ENCODE measurements around the gene SETD2. TPM values are rescaled to one million over a fixed set of nuclear protein-coding genes. Genes with fewer than 3 reads are reported as not detected.

SETD2 gene
- total and polyA plus RNA-seq, 9 of the 15 experiments (the other 6 are each of a cell fraction or from before 2014, with no cell fraction given) = 8.2 to 44.0 (median 33.6) TPM

DNA sequence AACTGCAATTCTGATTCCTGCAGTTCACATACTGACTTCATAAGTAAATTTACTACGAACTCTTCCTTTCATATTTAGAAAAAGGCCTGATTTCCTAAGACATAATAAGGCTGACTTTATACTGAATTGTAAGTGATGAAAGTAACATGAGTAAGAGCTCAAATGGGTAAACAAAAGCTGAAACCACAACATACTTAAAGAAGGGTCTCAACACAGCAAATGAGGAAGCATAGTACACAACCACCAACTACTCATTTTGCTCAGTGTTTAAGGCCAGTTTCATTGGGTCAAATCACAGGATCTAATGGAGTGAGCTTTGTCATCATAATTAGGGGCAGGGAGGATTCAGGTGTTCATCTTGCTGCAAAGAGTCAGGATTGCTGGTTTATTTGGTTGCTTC, 81.4 kb downstream of the SETD2 start:
- Histone ChIP-seq H3K9me1 (ENCODE audit: control insufficient read depth, insufficient read depth, low read length) (no peaks in the 10 kb centered on the region), H3K27ac (ENCODE audit: extremely low read depth, low read depth, low read length) (no peak overlapping the region)

DNA sequence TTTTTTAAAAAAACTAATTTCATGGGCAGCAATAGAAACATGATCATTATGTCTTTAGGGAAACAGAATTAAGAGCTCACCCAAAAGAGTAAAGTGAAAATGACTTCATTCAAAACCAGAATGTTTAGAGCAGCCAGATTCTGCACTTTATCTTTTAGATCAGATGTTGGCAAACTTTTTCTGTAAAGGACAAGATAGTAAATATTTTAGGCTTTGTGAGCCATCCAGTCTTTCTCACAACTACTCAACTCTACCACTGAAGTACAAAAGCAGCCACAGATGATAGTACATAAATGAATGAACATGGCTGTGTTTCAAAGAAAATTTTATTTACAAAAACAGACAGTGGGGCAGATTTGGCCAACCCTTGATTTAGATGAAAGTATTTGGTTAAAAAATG, 84.5 kb downstream of the SETD2 start:
- in situ Hi-C loops (cut with MboI) (no loop called here), intact Hi-C loops (cut with micrococcal nuclease) (no loop called here)
- H3K27me3 ChIP-seq (ENCODE audit: control insufficient read depth in 2 of 2, insufficient read depth in 2 of 2, low read length in 2 of 2) = no peaks in the 10 kb centered on the region
- ChIA-PET CTCF (ENCODE audit: low intra/inter-chr PET ratio) (no interaction called here), POLR2A (interaction anchor here (0.7 to 1.0 kb wide), 2 partner anchors 11 to 67 kb away, joined by 3 to 4 read pairs; no protein-coding TSS in a partner anchor)
- H3K4me2 ChIP-seq (ENCODE audit: insufficient read depth, low read length) = no peak overlapping the region
- H3K4me3 ChIP-seq = no peak overlapping the region
- H3K79me2 ChIP-seq (ENCODE audit: control insufficient read depth, insufficient read depth, low read length) = peaks cover 11% of the 10 kb centered on the region
- H3K9me3 ChIP-seq (replicated peaks; ENCODE audit: control insufficient read depth, insufficient read depth, low read depth, low read length) = no peaks in the 10 kb centered on the region
- peaks cover 80% of the 10 kb centered on the region for H3K36me3 ChIP-seq (ENCODE audit: control insufficient read depth, insufficient read depth, low read length)
- H3K9me1 ChIP-seq (ENCODE audit: control insufficient read depth, insufficient read depth, low read length) = no peaks in the 10 kb centered on the region
- no peaks in the 10 kb centered on the region for H3K4me1 ChIP-seq (replicated peaks in 1 of 2; ENCODE audit: control insufficient read depth in 2 of 2, insufficient read depth in 2 of 2, low read length in 2 of 2)
- H3K27ac ChIP-seq (ENCODE audit: extremely low read depth, low read depth, low read length) = no peak overlapping the region
- H2AFZ ChIP-seq (ENCODE audit: low read depth, low read length) = no peak overlapping the region
- FAIRE-seq = no peak
- H3K9ac ChIP-seq (ENCODE audit: insufficient read depth in 1 of 2, low read depth in 2 of 2, low read length in 2 of 2) = no peak overlapping the region
- BruUV-seq (replicated peaks) = no TSS peak
- no peak for ATAC-seq
- H4K20me1 ChIP-seq (replicated peaks; ENCODE audit: control insufficient read depth, insufficient read depth, low read length) = 0 out of 2 replicates have a peak, but pooled peaks cover 3% of the 10 kb centered on the region
- DNase-seq (ENCODE audit: extremely low read depth in 1 of 4, low spot score in 3 of 4) = no peak
- TF ChIP-seq CEBPB (tag; IDR thresholded peaks at IDR 0.05) (no peak), RBM25 (IDR thresholded peaks at IDR 0.05; ENCODE audit: low read depth, low read length, severe bottlenecking) (no peak), EP300 (IDR thresholded peaks at IDR 0.05; ENCODE audit: low read length) (no peak), SMARCC2 (IDR thresholded peaks at IDR 0.05; ENCODE audit: low read depth) (no peak), NFRKB (IDR thresholded peaks at IDR 0.05; ENCODE audit: low read depth) (no peak), ZNF766 (CRISPR knock-in tag; conservative IDR thresholded peaks at IDR 0.05) (no peak), LCOR (CRISPR knock-in tag; IDR thresholded peaks at IDR 0.05) (no peak), TEAD1 (CRISPR knock-in tag; IDR thresholded peaks at IDR 0.05) (no peak), ARID1B (IDR thresholded peaks at IDR 0.05) (no peak)
- TF ChIP-seq, protein P1, sequence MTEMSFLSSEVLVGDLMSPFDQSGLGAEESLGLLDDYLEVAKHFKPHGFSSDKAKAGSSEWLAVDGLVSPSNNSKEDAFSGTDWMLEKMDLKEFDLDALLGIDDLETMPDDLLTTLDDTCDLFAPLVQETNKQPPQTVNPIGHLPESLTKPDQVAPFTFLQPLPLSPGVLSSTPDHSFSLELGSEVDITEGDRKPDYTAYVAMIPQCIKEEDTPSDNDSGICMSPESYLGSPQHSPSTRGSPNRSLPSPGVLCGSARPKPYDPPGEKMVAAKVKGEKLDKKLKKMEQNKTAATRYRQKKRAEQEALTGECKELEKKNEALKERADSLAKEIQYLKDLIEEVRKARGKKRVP (CRISPR knock-in tag; IDR thresholded peaks at IDR 0.05) = no peak
- TF ChIP-seq, protein P2, sequence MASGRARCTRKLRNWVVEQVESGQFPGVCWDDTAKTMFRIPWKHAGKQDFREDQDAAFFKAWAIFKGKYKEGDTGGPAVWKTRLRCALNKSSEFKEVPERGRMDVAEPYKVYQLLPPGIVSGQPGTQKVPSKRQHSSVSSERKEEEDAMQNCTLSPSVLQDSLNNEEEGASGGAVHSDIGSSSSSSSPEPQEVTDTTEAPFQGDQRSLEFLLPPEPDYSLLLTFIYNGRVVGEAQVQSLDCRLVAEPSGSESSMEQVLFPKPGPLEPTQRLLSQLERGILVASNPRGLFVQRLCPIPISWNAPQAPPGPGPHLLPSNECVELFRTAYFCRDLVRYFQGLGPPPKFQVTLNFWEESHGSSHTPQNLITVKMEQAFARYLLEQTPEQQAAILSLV (tag; IDR thresholded peaks at IDR 0.05) = no peak

More for the DNA sequence above, 81.4 kb downstream of the SETD2 start:
- ChIA-PET POLR2A (interaction anchor here (1.1 to 1.9 kb wide), 2 partner anchors 14 to 297 kb away, joined by 3 to 9 read pairs; no protein-coding TSS in a partner anchor), CTCF (ENCODE audit: low intra/inter-chr PET ratio) (no interaction called here)
- no peak for DNase-seq (ENCODE audit: extremely low read depth in 1 of 4, low spot score in 3 of 4)
- H3K36me3 ChIP-seq (ENCODE audit: control insufficient read depth, insufficient read depth, low read length) = peaks cover 85% of the 10 kb centered on the region
- H3K4me3 ChIP-seq = no peak overlapping the region
- H3K27me3 ChIP-seq (ENCODE audit: control insufficient read depth in 2 of 2, insufficient read depth in 2 of 2, low read length in 2 of 2) = no peaks in the 10 kb centered on the region
- H3K4me1 ChIP-seq (replicated peaks in 1 of 2; ENCODE audit: control insufficient read depth in 2 of 2, insufficient read depth in 2 of 2, low read length in 2 of 2) = no peaks in the 10 kb centered on the region
- H3K9ac ChIP-seq (ENCODE audit: insufficient read depth in 1 of 2, low read depth in 2 of 2, low read length in 2 of 2) = no peak overlapping the region
- TF ChIP-seq, protein P3, sequence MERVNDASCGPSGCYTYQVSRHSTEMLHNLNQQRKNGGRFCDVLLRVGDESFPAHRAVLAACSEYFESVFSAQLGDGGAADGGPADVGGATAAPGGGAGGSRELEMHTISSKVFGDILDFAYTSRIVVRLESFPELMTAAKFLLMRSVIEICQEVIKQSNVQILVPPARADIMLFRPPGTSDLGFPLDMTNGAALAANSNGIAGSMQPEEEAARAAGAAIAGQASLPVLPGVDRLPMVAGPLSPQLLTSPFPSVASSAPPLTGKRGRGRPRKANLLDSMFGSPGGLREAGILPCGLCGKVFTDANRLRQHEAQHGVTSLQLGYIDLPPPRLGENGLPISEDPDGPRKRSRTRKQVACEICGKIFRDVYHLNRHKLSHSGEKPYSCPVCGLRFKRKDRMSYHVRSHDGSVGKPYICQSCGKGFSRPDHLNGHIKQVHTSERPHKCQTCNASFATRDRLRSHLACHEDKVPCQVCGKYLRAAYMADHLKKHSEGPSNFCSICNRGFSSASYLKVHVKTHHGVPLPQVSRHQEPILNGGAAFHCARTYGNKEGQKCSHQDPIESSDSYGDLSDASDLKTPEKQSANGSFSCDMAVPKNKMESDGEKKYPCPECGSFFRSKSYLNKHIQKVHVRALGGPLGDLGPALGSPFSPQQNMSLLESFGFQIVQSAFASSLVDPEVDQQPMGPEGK (CRISPR knock-in tag; IDR thresholded peaks at IDR 0.05; ENCODE audit: borderline replicate concordance) = no peak
- intact Hi-C loops (cut with micrococcal nuclease) = no loop called here
- BruUV-seq (replicated peaks) = no TSS peak
- H4K20me1 ChIP-seq (replicated peaks; ENCODE audit: control insufficient read depth, insufficient read depth, low read length) = no peaks in the 10 kb centered on the region
- FAIRE-seq = no peak
- 96% methylated on average over 1 of the region's 1 CpG for WGBS (ENCODE audit: insufficient coverage, low coverage, missing lambda C conversion rate)
- ATAC-seq = no peak
- in situ Hi-C loops (cut with MboI) = no loop called here
- no peaks in the 10 kb centered on the region for H3K9me3 ChIP-seq (replicated peaks; ENCODE audit: control insufficient read depth, insufficient read depth, low read depth, low read length)
- H3K79me2 ChIP-seq (ENCODE audit: control insufficient read depth, insufficient read depth, low read length) = peaks cover 5% of the 10 kb centered on the region; the same call in 2 of the 3 replicates
- no peak overlapping the region for H3K4me2 ChIP-seq (ENCODE audit: insufficient read depth, low read length)
- no peak overlapping the region for H2AFZ ChIP-seq (ENCODE audit: low read depth, low read length)
